NCI-H446 treated with DMSO at 0.1 percent for 48 hours (cell line): ENCODE measurements around the gene DEFB123.

ENCODE experiments used
- DNase-seq: peaks from one replicate; lab custom pipeline; 2025; lab: John Stamatoyannopoulos, UW

Gene DEFB123

GRCh38 chr20:31474097-31474436 lies 33.6 kb downstream of the DEFB123 start:
- DNase-seq: no peak

DNA sequence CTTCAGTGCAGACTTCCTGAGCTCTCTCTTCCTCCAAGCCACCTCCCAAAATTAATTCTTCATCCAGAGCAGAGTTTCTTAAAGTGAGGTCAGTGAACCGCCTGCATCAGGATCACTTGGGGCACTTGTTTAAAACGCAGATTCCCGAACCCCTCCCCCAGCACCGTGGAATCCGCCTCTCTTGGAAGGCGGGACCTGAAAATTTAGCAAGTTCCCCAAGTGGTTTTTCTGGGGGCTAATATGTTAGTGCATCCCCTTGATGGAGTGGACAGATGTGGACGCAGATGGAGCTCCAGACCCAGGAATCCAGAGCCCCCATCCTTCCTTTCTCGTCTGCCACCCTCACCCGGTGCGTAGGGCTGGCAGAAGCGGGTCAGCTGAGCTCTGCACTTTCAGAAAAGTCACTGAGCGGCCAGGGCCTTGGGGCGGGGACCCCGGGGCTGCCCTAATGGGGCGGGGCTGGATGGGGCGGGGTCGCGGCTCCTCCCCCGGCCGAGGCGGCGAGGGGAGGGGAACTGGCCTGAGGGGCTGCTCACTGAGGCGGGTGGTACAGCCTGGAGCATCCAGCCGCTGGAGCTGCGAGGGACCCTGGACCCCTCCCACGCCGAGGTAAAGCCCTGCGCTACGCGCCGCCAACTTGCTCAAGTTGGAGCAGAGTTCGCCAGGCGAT lies 34.5 kb downstream of the DEFB123 start, which contains the start of the genes DEFB124 and REM1:
Gene DEFB124, minus strand, starts transcription at position 370 of the 670 bp plus-strand sequence. CDS start 2,114 bp downstream, outside the sequence.
Gene REM1, plus strand, starts transcription at position 531 of the 670 bp plus-strand sequence. CDS start 1,158 bp downstream, outside the sequence.
- DNase-seq: no peak

GRCh38 chr20:31475472-31476293 lies 35.3 kb downstream of the DEFB123 start:
- no peak for DNase-seq

- no peak for DNase-seq
Observed at GRCh38 chr20:31476294-31476585, 35.8 kb downstream of the DEFB123 start.

DNA sequence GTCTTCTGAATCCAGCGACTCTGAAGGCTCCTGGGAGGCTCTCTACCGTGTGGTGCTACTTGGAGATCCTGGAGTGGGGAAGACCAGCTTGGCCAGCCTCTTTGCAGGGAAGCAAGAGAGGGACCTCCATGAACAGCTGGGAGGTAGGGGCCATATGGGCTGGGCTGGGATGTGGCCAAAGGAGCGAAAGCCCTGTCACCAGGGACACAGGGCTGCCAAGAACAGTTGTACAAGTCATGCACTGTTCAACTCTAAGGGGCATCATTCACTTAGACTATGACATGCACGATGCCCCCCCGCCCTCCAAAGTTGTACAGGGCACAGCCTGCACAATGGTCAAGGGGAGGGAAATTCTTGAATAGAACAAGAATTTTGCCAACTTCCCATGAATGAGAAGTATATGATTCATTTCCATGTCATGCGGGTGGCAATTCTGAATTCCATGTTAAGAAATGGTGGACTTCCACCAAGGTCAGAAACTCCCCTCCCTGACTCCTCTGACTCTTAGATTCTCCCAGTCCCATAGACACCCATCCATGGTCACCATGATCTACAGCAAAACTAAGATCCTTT lies 36.3 kb downstream of the DEFB123 start:
- DNase-seq: peak; percentile 13

DNA sequence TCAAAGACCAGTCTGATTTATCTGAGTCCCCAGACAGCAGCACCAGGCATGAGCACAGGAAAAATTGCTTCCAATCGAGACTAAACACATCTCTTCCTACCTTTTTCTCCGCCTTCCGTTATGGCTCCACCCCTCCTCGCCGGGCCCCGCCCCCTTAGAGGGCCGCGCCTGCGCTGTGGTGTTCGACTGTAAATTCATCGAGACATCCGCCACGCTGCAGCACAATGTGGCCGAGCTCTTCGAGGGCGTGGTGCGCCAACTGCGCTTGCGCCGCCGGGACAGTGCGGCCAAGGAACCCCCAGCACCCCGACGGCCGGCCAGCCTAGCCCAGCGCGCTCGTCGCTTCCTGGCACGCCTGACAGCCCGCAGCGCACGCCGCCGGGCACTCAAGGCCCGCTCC lies 43.6 kb downstream of the DEFB123 start:
- DNase-seq: no peak

DNA sequence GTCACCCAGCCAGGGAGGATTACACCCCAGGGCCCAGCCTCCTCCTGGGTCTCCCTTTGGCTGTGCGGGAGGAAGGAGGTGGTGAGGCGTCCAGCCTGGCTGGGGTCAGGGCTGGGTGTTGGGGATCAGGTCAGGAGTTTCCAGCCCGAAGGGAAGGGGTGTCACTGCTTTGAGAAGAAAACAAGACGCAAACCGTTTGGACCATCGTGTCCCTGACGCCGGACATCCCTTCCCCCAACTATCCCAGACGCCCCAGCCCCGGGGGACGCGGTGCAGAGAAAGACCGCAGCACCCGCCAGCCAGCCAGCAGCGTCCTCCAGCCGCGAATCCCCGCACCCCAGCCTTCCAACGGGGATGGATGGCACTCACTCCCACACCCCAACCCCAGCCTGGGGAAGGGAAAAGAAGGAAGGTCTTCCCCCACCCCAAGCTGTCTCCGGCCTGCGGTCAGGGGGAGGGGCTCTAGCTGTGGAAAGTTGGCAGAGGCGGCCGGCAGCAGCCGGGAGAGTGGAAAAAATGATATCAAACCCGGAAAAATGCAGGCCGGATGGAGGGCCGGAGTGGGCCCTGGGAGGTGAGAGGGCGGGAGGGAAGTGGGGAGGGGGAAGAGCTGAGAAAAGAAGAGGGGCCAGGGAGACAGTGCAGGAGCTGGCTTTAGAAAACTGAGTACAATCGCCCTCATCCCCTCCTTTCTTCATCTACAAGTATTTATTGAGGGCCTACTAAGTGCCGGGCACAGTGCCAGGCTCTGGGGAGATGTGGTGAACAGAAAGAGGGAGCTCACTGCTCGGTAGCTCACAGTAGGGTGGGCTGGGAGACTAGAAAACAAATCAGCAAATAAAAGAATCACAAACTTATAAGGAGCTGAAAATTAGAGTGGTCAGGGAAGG lies 45.3 kb downstream of the DEFB123 start:
- no peak for DNase-seq

DNA sequence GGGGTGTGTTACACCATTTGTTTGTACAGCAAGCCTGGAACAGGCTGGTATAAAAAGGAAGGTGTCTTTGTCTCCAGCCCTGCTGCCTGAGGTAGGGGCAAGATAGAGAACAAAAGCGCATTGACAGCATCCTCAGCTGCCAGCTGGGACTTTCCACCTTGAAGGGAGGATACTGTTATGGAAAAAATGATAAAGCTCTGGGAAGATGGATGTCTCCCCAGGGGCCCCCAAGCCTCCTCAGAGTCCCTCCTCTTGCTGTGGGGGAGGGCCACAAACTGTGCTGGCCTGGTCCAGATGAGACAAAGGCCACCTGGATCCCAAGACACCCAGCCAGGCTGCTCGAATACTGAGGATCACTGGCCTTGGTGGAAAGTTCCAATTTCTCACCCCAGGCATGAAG lies 47.7 kb downstream of the DEFB123 start:
- DNase-seq: no peak

DNA sequence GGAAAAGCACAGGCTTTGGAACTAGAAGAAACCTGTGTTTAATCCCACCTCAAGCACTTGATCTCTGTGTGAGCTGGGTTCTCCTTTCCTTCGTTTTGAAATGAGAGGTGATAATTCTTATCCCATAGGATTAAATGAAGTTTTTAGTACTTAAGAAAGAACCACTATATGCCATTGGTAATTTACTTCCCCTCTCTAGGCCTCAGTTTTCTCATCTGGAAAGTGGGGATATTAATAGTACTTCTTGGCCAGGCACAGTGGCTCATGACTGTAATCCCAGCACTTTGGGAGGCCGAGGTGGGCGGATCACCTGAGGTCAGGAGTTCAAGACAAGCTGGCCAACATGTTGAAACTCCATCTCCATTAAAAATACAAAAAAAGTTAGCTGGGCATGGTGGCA lies 48.7 kb downstream of the DEFB123 start:
- DNase-seq: no peak

GRCh38 chr20:31490752-31491151 lies 50.3 kb downstream of the DEFB123 start:
- no peak for DNase-seq

- DNase-seq: peak; percentile 8
Observed at GRCh38 chr20:31494131-31494530, 53.7 kb downstream of the DEFB123 start.

DNA sequence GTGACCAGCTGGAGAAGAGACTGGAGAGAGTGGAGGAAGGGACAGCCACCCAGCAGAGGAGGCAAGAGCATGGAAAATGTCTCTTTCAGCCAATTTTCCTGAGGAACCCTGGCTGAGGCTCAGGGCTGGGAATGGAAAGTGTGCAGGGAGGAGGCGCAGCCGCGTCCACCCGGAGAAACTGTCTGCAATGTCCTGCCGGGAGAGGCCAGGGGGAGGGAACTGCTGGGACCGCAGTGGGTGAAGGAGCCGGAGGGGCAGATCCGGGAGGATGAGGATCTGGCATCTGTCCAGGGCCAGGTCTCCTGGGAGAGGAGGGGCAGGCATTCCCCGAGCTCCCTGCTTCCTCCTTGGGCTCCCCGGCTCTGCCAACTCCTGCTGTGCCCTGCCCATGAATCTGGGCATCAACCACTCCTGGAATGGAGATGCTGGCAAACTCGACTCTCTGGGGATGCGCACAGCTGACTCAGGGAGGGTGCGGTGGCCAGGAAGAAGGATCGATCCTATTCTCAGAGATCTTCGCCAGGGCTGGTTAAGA lies 56.4 kb downstream of the DEFB123 start:
- peak; percentile 10 for DNase-seq

- DNase-seq: no peak
Observed at GRCh38 chr20:31497838-31498540, 57.6 kb downstream of the DEFB123 start.
